ES-I3 (cell line): Measurements from ENCODE around the gene GADD45B.
A peak's percentile ranks its signal among the peaks of the same experiment; 100 is the strongest.
"Not testable (repeated sequence)": the region's sequence is repeated elsewhere in the genome, so short reads cannot be mapped to it uniquely, and the experiment has no call there.

Experiments used
- H3K36me3 ChIP-seq: 2 replicates; pipeline ENCODE4 v1.6.1; 2013; ENCODE audit warnings: mild to moderate bottlenecking, low read length, control low read depth, moderate library complexity; ENCODE audit not compliant: insufficient read depth
- H3K4me1 ChIP-seq: 2 replicates; pipeline ENCODE4 v1.6.1; 2013; ENCODE audit warnings: mild to moderate bottlenecking, control low read depth, low read length; ENCODE audit not compliant: insufficient read depth
- H3K9ac ChIP-seq: 2 replicates; pipeline ENCODE4 v1.6.1; 2013; ENCODE audit warnings: low read depth, mild to moderate bottlenecking, low read length, moderate library complexity
- H3K9me3 ChIP-seq: 2 replicates; pipeline ENCODE4 v1.6.1; 2013; ENCODE audit warnings: mild to moderate bottlenecking, low read length, moderate library complexity; ENCODE audit not compliant: control insufficient read depth, insufficient read depth

GADD45B gene

DNA sequence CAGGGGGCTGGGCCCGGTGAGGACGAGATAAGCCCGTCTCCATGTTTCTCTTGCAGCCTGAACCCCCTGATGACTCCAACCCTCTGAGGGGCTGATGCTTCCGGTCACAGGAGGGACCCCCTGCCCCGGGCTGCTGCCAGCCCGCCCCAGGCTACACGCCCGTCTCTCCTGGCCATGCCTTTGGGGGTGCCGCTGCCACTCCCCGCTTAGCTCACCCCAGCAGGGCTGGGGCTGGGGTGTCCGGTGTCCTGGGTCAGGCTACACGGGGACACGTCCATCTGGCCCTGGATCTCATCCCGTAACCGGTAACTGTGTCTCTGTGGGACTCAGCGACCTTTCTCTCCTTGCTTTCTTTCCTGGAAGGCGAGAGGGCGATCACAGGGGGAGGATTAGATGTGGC is 40.8 kb downstream of the GADD45B start:
- Histone ChIP-seq H3K36me3 (no peaks in the 10 kb centered on the region), H3K4me1 (peaks cover 11% of the 10 kb centered on the region; the same call in 1 of the 2 replicates), H3K9me3 (no peaks in the 10 kb centered on the region), H3K9ac (no peak overlapping the region)

DNA sequence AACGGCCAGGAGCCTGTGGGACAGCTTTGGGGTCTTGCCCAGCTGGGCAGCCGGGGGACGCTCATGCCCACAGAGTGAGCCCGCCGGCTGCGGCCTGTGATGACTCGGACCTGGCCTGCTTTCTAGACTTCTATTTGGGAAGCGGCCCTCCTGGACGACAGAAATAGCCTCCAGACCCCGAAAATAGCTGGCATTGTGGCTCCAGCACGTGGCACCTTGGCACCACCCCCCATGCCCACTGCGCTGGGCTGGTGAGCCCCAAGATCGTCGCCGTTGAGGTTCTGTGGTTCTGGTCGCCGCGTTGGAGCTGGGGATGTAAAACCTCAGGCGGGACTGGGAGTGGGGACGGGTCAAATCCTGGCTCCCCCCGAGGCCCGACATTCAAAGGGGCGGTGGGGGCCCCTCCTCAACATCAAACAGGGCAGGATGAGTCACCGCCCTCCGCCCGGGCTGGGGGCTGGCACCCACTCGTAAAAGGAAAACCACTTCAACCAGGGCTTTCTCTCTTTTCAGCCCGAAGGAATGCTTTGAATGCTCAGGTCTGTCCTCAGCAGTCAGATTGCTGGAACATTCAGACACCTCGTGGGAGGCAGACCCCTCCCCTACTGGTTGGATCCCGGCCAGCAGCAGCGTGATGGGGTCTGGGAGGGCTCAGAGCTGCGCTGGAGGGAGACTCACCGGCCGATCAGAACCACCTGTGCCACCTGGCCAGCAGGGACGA is 42.1 kb downstream of the GADD45B start:
- H3K4me1 ChIP-seq, result peaks cover 11% of the 10 kb centered on the region; the same call in 1 of the 2 replicates
- H3K36me3 ChIP-seq, result no peaks in the 10 kb centered on the region
- no peaks in the 10 kb centered on the region for H3K9me3 ChIP-seq
- no peak overlapping the region for H3K9ac ChIP-seq

DNA sequence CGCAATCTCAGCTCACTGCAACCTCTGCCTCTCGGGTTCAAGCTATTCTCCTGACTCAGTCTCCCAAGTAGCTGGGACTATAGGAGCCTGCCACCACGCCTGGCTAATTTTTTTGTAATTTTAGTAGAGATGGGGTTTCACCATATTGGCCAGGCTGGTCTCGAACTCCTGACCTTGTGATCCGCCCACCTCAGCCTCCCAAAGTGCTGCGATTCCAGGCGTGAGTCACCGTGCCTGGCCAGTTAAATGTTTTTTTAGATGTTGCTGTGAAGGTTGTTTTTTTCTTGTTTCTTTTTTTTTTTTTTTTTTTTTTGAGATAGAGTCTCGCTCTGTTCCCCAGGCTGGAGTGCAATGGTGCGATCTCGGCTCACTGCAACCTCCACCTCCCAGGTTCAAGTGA is 42.9 kb downstream of the GADD45B start:
- H3K4me1 ChIP-seq, result peaks cover 13% of the 10 kb centered on the region; the same call in 1 of the 2 replicates
- H3K36me3 ChIP-seq, H3K9me3 ChIP-seq, H3K9ac ChIP-seq: not testable (repeated sequence)

DNA sequence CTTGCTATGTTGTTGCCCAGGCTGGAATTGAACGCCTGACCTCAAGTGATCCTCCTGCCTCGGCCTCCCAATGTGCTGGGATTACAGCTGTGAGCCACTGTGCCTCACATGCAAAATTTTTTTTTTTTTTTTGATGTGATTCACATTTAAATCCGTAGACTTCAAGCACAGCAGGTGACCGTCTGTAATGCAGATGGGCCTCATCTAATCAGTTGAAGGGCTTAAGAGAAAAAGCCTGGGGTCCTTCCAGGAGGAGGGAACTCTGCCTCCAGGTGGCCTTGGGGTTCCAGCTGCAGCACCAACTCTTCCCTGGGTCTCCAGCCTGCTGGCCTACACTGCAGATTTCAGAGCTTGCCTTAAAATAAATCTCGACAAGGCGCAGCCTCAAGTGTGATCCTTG is 43.6 kb downstream of the GADD45B start:
- H3K4me1 ChIP-seq, result peaks cover 19% of the 10 kb centered on the region
- H3K9me3 ChIP-seq, result no peaks in the 10 kb centered on the region
- H3K9ac ChIP-seq, result no peak overlapping the region
- H3K36me3 ChIP-seq, result no peaks in the 10 kb centered on the region

DNA sequence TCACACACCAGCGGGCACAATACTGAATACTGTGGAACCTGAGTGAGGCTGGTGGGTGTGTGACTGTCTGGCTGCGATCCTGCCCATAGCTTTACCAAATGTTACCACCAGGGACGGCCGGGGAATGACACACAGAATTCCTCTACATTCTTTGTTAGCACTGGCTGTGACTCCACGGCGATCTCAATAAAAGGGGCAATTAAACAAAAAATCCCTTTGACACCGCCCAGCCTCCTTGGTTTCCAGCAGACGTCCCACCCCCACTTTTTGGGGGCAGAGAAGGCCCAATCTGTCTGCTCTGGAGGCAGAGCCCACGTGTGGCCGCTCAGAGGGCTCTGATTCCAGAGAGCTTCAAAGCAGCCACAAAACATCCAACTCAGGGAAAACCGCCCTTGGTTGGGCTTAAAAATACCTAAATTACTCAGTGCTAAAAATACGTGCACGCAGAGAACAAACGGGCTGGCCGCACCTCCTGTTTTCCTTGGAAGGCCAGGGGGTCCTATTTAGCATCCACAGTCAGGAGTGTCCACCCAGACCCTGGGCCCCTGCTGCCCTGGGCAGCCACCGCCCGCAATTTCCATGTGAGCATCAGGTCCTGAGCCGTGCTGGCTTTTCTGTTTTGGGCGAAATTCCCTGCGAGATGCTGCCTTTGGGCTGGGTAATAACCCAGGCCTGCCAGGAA is 47.8 kb downstream of the GADD45B start:
- no peaks in the 10 kb centered on the region for H3K36me3 ChIP-seq
- H3K9me3 ChIP-seq, result no peaks in the 10 kb centered on the region
- peaks cover 16% of the 10 kb centered on the region for H3K4me1 ChIP-seq
- H3K9ac ChIP-seq, result no peak overlapping the region

DNA sequence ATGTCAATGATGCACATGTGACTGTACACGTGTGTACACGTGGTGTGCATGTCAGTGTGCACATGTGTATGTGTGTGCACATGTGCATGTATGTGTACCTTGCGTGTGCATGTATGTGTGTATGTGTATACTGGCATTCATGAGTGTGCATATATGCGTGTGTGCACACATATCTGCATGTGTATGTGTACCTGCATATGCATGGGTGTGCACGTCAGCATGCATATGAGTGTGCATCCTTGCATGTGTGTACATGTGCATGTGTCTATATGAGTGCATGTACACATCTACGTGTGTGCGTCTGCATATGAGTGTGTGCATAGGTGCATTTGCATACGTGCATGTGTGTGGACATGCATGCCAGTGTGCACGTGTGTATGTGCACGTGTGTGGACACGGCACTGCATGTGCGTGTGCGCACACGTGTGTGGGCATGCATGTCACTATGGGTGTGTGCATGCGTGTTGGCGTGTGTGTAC is 48.5 kb downstream of the GADD45B start:
- H3K9ac ChIP-seq, result no peak overlapping the region
- H3K9me3 ChIP-seq, result no peaks in the 10 kb centered on the region
- H3K36me3 ChIP-seq, result no peaks in the 10 kb centered on the region
- peaks cover 16% of the 10 kb centered on the region for H3K4me1 ChIP-seq

DNA sequence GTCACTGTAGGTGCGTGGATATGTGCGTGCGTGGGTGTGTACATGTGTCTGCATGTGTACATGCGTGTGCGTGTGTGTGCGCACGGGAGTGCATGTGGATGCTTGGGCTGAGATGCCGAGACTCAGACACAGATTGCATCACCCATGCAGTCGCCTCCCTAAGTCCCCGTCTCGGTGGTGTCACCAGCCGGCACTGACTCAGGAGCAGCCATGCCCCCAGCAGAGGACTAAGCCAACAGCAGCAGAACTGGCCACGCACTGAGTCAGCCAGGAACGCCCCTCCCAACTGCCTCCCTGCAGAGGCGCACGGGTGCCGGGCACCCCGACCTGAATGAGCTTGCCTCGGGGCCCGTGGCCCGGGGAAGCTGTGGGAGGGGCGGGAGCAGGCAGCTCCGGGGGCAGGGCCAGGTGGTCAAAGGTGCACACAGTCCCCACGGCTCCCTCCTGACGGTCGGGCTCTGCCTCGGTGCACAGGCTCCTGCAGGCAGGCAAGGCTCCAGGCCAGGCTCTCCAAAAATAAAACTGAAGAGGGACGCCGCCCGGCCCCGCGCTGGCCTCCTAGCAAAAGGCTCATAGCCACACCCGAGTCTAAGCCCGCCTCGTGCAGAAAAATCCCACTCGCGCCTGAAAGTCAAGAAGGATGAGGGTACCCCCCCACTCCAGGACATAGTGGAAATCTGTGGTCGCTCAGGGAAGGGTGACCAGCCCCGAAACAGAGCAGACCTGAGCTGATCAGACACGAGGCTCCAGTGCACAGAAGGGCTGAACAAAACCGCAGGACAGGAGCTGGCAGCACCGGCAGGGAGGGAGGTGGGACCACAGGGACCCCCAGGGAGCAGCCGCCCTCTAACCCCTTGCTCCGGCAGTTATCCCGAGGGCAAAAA is 49.2 kb downstream of the GADD45B start:
- peak overlapping the region; percentile 30; the same call in 1 of the 2 replicates for H3K9ac ChIP-seq
- H3K9me3 ChIP-seq, result no peaks in the 10 kb centered on the region
- no peaks in the 10 kb centered on the region for H3K36me3 ChIP-seq
- peaks cover 16% of the 10 kb centered on the region for H3K4me1 ChIP-seq

DNA sequence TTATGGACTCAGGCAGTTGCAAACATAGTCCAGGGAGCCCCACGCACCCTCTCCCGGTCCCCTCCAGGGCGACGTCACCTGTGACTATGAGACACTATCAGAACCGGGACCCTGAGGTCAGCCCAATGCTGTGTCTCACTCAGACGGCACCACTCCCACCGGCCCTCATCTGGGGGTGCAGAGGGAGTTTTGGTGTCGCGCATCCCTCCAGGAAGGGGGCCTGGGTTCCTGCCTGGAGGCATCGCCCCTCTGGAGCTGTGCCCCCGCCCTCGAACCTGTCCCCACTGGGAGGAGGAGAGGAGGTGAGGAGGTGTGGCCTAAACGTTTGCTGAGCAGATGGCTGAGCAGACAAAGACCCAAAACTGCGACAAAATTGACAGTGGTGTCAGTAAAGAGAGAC is 51.2 kb downstream of the GADD45B start:
- H3K9ac ChIP-seq, result no peak overlapping the region
- no peaks in the 10 kb centered on the region for H3K36me3 ChIP-seq
- H3K4me1 ChIP-seq, result peaks cover 16% of the 10 kb centered on the region
- H3K9me3 ChIP-seq, result no peaks in the 10 kb centered on the region; the same call in 1 of the 2 replicates

DNA sequence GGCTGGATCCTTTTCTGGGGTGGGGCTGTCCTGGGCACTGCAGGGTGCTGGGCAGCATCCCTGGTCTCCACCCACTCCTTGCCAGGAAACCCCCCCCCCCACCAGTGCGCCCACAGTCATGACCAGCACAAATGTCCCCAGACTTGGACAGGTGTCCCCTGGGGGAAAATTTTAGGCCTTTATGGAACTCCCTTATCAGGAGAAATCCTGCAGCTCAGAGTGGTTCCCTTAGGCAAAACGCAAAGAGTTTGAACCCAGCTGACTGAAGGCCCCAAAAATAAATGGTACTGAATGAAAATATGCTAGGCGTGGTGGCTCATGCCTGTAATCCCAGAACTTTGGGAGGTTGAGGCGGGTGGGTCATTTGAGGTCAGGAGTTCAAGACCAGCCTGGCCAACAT is 51.8 kb downstream of the GADD45B start:
- Histone ChIP-seq H3K9me3 (no peaks in the 10 kb centered on the region; the same call in 1 of the 2 replicates), H3K4me1 (peaks cover 16% of the 10 kb centered on the region), H3K9ac (no peak overlapping the region), H3K36me3 (no peaks in the 10 kb centered on the region)
